ENCODE results near the gene SETDB1.
"Not testable (repeated sequence)": the region's sequence is repeated elsewhere in the genome, so short reads cannot be mapped to it uniquely, and the experiment has no call there.

Gene SETDB1

DNA sequence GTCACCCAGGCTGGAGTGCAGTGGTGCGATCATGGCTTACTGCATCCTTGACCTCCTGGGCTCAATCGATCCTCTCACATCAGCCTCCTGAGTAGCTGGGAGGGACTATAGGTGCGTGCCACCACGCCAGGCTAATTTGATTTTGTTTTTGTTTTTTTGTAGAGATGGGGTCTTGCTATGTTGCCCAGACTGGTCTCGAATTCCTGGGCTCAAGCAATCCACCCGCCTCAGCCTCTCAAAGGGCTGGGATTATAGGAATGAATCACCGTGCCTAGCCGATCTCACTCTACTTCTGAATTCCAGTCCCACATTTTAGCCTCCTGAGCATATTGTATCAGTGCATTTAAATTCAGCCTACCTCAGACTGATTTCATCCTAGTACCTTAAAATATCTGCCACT, 37.4 kb upstream of the SETDB1 start:
- Histone ChIP-seq H3K36me3 (ENCODE audit: low read depth) (no peaks in the 10 kb centered on the region), H3K4me1 (ENCODE audit: insufficient read depth, poor library complexity, severe bottlenecking) (no peaks in the 10 kb centered on the region), H3K4me3 (ENCODE audit: severe bottlenecking) (no peak overlapping the region), H3K9me3 (ENCODE audit: severe bottlenecking) (no peaks in the 10 kb centered on the region), H3K27ac (ENCODE audit: poor library complexity, severe bottlenecking) (no peak overlapping the region), H3K27me3 (ENCODE audit: insufficient read depth, poor library complexity, severe bottlenecking) (no peaks in the 10 kb centered on the region)
- no peak for TF ChIP-seq CTCF (IDR thresholded peaks at IDR 0.05; ENCODE audit: poor library complexity, severe bottlenecking)
- DNase-seq (ENCODE audit: low spot score) (no peak), ATAC-seq (ENCODE audit: low read depth) (no peak)

DNA sequence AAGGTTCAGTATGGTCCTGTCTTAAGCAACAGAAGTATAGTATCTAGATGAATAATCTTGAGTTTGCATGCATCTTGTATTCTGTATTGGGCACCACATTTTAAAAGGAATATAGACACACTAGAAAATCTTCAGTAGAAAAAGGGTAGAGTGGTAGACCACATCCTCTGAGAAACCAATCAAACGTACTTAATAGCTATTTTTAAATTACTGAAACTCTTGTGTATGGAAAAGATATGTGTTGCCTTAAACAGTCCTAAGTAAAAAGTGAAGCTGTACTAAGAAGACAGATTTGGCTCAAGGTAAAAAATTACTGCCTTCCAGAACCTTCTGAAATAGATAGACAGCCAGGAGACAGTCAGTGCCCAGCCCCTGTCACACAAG, 36.1 kb upstream of the SETDB1 start:
- ATAC-seq (ENCODE audit: low read depth) = no peak
- Histone ChIP-seq H3K4me1 (ENCODE audit: insufficient read depth, poor library complexity, severe bottlenecking) (no peaks in the 10 kb centered on the region), H3K27me3 (ENCODE audit: insufficient read depth, poor library complexity, severe bottlenecking) (no peaks in the 10 kb centered on the region), H3K27ac (ENCODE audit: poor library complexity, severe bottlenecking) (no peak overlapping the region), H3K36me3 (ENCODE audit: low read depth) (no peaks in the 10 kb centered on the region), H3K9me3 (ENCODE audit: severe bottlenecking) (no peaks in the 10 kb centered on the region), H3K4me3 (ENCODE audit: severe bottlenecking) (no peak overlapping the region)
- TF ChIP-seq CTCF (IDR thresholded peaks at IDR 0.05; ENCODE audit: poor library complexity, severe bottlenecking) = no peak
- DNase-seq (ENCODE audit: low spot score) = no peak

DNA sequence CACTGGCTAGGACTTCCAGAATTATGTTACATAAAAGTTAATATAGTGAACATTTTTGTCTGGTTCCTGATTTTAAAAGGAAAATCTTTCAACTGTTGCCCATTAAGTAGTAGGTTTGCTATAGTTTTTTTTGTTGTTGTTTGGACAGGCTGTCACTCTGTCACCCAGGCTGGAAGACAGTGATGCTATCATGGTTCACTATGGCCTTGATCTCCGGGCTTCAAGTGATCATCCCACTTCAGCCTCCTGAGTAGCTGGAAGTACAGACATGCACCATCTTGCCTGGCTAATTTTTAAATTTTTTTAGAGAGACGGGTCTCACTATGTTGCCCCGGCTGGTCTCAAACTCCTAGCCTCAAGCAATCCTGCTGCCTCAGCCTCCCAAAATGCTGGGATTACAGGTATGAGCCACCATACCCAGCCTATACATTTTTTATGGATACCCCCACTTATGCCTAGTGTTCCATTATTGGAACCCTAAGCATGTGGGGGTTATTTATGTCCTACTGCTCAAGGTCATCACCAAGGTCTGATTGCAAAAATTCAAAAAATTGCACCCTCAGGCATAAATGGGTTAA, 32.7 kb upstream of the SETDB1 start:
- ATAC-seq (ENCODE audit: low read depth) = no peak
- Histone ChIP-seq H3K4me1 (ENCODE audit: insufficient read depth, poor library complexity, severe bottlenecking) (peaks cover 5% of the 10 kb centered on the region), H3K27me3 (ENCODE audit: insufficient read depth, poor library complexity, severe bottlenecking) (no peaks in the 10 kb centered on the region), H3K9me3 (ENCODE audit: severe bottlenecking) (no peaks in the 10 kb centered on the region), H3K27ac (ENCODE audit: poor library complexity, severe bottlenecking) (no peak overlapping the region), H3K36me3 (ENCODE audit: low read depth) (no peaks in the 10 kb centered on the region), H3K4me3 (ENCODE audit: severe bottlenecking) (no peak overlapping the region)
- TF ChIP-seq CTCF (IDR thresholded peaks at IDR 0.05; ENCODE audit: poor library complexity, severe bottlenecking) = no peak
- DNase-seq (ENCODE audit: low spot score) = no peak

GRCh38 chr1:150895618-150896017, 30.5 kb upstream of the SETDB1 start:
- Histone ChIP-seq H3K36me3 (ENCODE audit: low read depth) (no peaks in the 10 kb centered on the region), H3K4me1 (ENCODE audit: insufficient read depth, poor library complexity, severe bottlenecking) (peaks cover 5% of the 10 kb centered on the region), H3K9me3 (ENCODE audit: severe bottlenecking) (no peaks in the 10 kb centered on the region), H3K27ac (ENCODE audit: poor library complexity, severe bottlenecking) (no peak overlapping the region), H3K4me3 (ENCODE audit: severe bottlenecking) (no peak overlapping the region), H3K27me3 (ENCODE audit: insufficient read depth, poor library complexity, severe bottlenecking) (no peaks in the 10 kb centered on the region)
- ATAC-seq (ENCODE audit: low read depth) (peak; percentile 98), DNase-seq (ENCODE audit: low spot score) (no peak)
- TF ChIP-seq CTCF (IDR thresholded peaks at IDR 0.05; ENCODE audit: poor library complexity, severe bottlenecking) = no peak

GRCh38 chr1:150899795-150900194, 26.4 kb upstream of the SETDB1 start:
- H3K4me3 ChIP-seq (ENCODE audit: severe bottlenecking); H3K27ac ChIP-seq (ENCODE audit: poor library complexity, severe bottlenecking); H3K27me3 ChIP-seq (ENCODE audit: insufficient read depth, poor library complexity, severe bottlenecking); H3K4me1 ChIP-seq (ENCODE audit: insufficient read depth, poor library complexity, severe bottlenecking); ATAC-seq (ENCODE audit: low read depth); DNase-seq (ENCODE audit: low spot score); H3K36me3 ChIP-seq (ENCODE audit: low read depth); H3K9me3 ChIP-seq (ENCODE audit: severe bottlenecking): not testable (repeated sequence)

Measured in RWPE2 (cell line).